Neural cell (in vitro differentiated cells): ENCODE results near the gene ADCY1.

Source experiments
- CTCF ChIP-seq: fragments of 450-650 bp; IDR thresholded peaks from 2 replicates; pipeline ENCODE4 v1.5.1; 2014; ENCODE audit warnings: antibody characterized with exemption, mild to moderate bottlenecking, moderate library complexity; ENCODE audit not compliant: poor library complexity, severe bottlenecking
- EZH2 ChIP-seq: fragments of 200-600, 300-800 bp; shearing (Covaris generic), sonication (generic); IDR thresholded peaks from 2 replicates; pipeline ENCODE4 v1.6.1; 2014; ENCODE audit warnings: antibody characterized with exemption, low read length, borderline replicate concordance, mild to moderate bottlenecking; ENCODE audit not compliant: insufficient read depth, poor library complexity, severe bottlenecking
- POLR2AphosphoS5 ChIP-seq: IDR thresholded peaks from 2 replicates; pipeline ENCODE4 v1.6.1; 2012
- REST ChIP-seq: IDR thresholded peaks from 2 replicates; pipeline ENCODE4 v1.6.1; 2012; ENCODE audit warnings: borderline replicate concordance

- TF ChIP-seq CTCF: no peak
- no peak for TF ChIP-seq POLR2AphosphoS5
- no peak for TF ChIP-seq EZH2
- no peak for TF ChIP-seq REST
These were observed 70.1 kb downstream of the ADCY1 start for GRCh38 chr7:45644237-45644636.
